Kidney epithelial cell (primary cell): Measurements from ENCODE around the gene RASD1. TPM values are rescaled to one million over a fixed set of nuclear protein-coding genes. Genes with fewer than 3 reads are reported as not detected.

ENCODE experiments used
- DNase-seq: peaks from one replicate; pipeline ENCODE4 v3.0.0-alpha.2; 2010; ENCODE audit warnings: low read depth
- H3K27me3 ChIP-seq: 2 replicates; pipeline ENCODE4 v1.6.0; 2011; ENCODE audit warnings: low read length; ENCODE audit not compliant: control insufficient read depth, insufficient read depth
- H3K36me3 ChIP-seq: 2 replicates; pipeline ENCODE4 v1.5.1; 2011; ENCODE audit warnings: low read length; ENCODE audit not compliant: control insufficient read depth, insufficient read depth
- H3K4me3 ChIP-seq: 2 replicates; pipeline ENCODE4 v1.5.1; 2011; ENCODE audit warnings: low read depth, mild to moderate bottlenecking, control low read depth, low read length
- CTCF ChIP-seq: IDR thresholded peaks from 2 replicates; pipeline ENCODE4 v1.5.1; 2011; ENCODE audit warnings: mild to moderate bottlenecking, moderate library complexity, low read length, control low read depth, inconsistent platforms; ENCODE audit not compliant: insufficient read depth, poor library complexity, severe bottlenecking
- total RNA-seq: library from RNA; depleted of rRNA; stranded (reverse); fragments of >200 nt; gene quantifications from 2 replicates; pipeline ENCODE4 v1.2.3, GENCODE V29; 2015

The RASD1 gene
- total RNA-seq, 1 donor from 2014 or later: 0.17 TPM

GRCh38 chr17:17513626-17514025, 17.4 kb upstream of the RASD1 start:
- Histone ChIP-seq H3K4me3 (no peak overlapping the region), H3K27me3 (peaks cover 4% of the 10 kb centered on the region), H3K36me3 (no peaks in the 10 kb centered on the region)
- TF ChIP-seq CTCF: no peak
- DNase-seq: no peak

- Histone ChIP-seq H3K4me3 (no peak overlapping the region), H3K36me3 (no peaks in the 10 kb centered on the region), H3K27me3 (no peaks in the 10 kb centered on the region)
- no peak for DNase-seq
- no peak for TF ChIP-seq CTCF
Measured at GRCh38 chr17:17512866-17513265, 16.7 kb upstream of the RASD1 start.

- Histone ChIP-seq H3K27me3 (no peaks in the 10 kb centered on the region), H3K36me3 (no peaks in the 10 kb centered on the region), H3K4me3 (no peak overlapping the region)
- no peak for TF ChIP-seq CTCF
- DNase-seq: peak; percentile 75
Measured at GRCh38 chr17:17511881-17512858, 16.0 kb upstream of the RASD1 start.

DNA sequence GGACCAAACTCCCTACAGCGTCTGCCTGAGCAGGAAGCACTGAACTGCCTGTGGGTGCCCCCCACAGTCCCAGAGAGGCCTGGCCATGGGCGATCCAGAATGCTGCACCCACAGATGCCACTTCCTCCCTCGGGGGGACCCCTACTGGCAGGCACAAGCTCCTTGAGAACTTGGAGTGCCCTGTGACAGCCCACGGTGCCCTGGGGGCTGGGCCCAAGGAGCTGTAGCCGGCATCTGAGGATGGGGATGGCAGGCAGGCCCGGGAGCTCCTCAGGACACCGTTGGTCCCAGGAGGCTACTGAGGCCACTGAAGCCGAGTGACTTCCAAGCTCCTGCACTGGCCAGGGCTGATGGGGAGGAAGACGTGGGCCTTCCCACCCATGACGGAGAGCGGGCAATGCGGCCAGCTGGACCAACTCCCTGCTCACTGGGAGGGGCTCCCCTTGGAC, 15.1 kb upstream of the RASD1 start:
- Histone ChIP-seq H3K4me3 (no peak overlapping the region), H3K36me3 (no peaks in the 10 kb centered on the region), H3K27me3 (no peaks in the 10 kb centered on the region)
- no peak for TF ChIP-seq CTCF
- no peak for DNase-seq

DNA sequence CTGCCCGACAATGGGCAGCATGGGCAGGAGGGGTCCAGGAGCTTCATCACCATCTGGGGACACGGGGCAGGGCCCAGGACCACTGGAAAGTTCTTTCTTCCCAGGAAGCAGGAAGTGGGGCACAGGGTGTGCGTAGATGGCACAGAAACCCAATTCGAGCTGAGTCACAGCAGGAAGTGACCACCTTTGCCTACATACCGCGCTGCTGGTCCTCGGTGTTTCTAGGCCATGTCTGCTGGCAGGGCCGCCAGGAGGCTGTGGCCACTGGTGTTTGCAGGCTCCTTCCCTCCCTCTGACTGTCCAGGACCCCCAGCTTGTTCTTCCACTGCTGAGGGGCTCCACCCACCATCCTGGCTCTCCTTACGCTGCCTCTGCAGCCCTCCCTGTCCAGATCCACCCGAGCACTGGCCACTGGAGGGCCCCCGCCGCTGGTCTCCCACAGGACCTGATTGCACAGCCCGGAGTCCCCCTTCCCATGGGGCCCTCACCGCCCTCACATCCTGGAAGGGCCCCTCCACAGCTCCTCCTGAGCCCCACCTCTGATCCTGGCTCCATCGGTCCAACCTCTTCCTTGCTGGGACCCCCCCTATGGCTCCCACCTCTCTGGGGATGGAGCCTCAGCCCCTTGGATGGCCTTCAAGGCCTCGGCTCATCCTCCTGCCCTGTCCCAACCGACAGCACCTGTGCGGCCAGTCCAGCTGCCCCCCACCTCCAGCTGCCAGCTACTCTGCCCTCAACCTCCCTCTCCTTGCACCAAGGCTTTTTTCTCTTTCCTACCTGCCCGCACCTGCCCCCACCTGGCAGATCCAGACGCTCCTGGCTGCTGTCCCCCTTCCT, 14.5 kb upstream of the RASD1 start:
- no peak overlapping the region for H3K4me3 ChIP-seq
- no peak for TF ChIP-seq CTCF
- H3K27me3 ChIP-seq: no peaks in the 10 kb centered on the region
- DNase-seq: no peak
- H3K36me3 ChIP-seq: no peaks in the 10 kb centered on the region
